ENCODE results near the gene NOL4L. TPM values are rescaled to one million over a fixed set of nuclear protein-coding genes. Genes with fewer than 3 reads are reported as not detected.

NOL4L gene
- total RNA-seq, 1 experiment from 2014 or later, result 1.4 TPM

DNA sequence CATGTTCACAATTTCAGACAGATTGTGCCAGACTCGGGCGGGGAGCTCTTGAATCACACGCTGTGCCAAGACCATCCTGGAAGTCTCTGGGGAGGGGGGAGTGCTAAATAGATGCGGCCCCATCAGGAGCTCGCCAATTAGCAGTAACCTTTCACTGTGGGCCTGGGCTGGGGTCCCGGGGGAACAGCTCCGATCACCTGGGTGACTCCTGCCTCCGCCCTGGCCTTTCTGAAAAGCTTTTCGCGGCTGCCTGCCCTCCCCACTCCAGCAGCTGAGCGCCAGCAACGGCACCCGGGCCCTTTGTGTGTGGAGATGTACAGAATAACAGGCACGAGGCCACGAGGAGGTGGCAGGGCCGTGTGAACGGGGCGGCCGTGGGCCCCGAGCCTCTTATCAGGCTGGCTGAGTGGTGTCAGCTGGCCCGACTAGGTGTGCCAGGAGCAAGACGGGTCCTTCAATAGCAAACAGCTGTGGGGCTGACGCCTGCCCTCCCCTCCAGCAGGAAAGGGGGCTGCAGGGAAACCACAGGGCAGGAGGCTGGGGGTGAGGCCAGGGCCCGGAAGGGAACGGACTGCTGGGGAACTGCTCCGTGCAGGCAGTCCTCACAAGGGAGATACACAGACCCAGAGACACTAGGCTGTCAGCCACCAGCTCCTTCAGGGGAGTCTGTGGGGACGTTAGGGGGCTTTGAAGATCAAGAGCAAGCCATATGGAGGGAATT lies 56.8 kb downstream of the NOL4L start:
- H3K36me3 ChIP-seq (ENCODE audit: insufficient read depth, low read length, poor library complexity, severe bottlenecking), result no peaks in the 10 kb centered on the region
- POLR2A ChIA-PET (ENCODE audit: low non-redundant PET), result no interaction called here

GRCh38 chr20:32527447-32528055 lies 57.6 kb downstream of the NOL4L start:
- CTCF ChIA-PET, result no interaction called here
- DNase-seq (ENCODE audit: low spot score), result no peak
- H3K27me3 ChIP-seq (replicated peaks; ENCODE audit: insufficient read depth, low read depth, low read length, poor library complexity), result no peaks in the 10 kb centered on the region
- no peaks in the 10 kb centered on the region for H3K36me3 ChIP-seq (ENCODE audit: insufficient read depth, low read length, poor library complexity, severe bottlenecking)
- H3K4me1 ChIP-seq (ENCODE audit: insufficient read depth, low read length, poor library complexity, severe bottlenecking), result no peaks in the 10 kb centered on the region
- POLR2A ChIA-PET (ENCODE audit: low non-redundant PET), result no interaction called here
- no peak for TF ChIP-seq EZH2 (IDR thresholded peaks at IDR 0.05; ENCODE audit: borderline replicate concordance, low read depth, low read length, poor library complexity, severe bottlenecking)
- TF ChIP-seq, protein P1, sequence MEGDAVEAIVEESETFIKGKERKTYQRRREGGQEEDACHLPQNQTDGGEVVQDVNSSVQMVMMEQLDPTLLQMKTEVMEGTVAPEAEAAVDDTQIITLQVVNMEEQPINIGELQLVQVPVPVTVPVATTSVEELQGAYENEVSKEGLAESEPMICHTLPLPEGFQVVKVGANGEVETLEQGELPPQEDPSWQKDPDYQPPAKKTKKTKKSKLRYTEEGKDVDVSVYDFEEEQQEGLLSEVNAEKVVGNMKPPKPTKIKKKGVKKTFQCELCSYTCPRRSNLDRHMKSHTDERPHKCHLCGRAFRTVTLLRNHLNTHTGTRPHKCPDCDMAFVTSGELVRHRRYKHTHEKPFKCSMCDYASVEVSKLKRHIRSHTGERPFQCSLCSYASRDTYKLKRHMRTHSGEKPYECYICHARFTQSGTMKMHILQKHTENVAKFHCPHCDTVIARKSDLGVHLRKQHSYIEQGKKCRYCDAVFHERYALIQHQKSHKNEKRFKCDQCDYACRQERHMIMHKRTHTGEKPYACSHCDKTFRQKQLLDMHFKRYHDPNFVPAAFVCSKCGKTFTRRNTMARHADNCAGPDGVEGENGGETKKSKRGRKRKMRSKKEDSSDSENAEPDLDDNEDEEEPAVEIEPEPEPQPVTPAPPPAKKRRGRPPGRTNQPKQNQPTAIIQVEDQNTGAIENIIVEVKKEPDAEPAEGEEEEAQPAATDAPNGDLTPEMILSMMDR (conservative IDR thresholded peaks at IDR 0.05; ENCODE audit: low read depth, low read length), result no peak
- no peak overlapping the region for H3K27ac ChIP-seq (ENCODE audit: low read depth, low read length, poor library complexity, severe bottlenecking)
- BruUV-seq (replicated peaks), result no TSS peak
- H3K4me3 ChIP-seq (ENCODE audit: low read depth, low read length, poor library complexity, severe bottlenecking), result no peak overlapping the region
- no peaks in the 10 kb centered on the region for H3K9me3 ChIP-seq (ENCODE audit: low read depth, low read length, poor library complexity, severe bottlenecking)
- intact Hi-C loops (cut with micrococcal nuclease; ENCODE audit: unreplicated experiment), result no loop called here

More for the DNA sequence above, 56.8 kb downstream of the NOL4L start:
- CTCF ChIA-PET, result no interaction called here
- BruUV-seq (replicated peaks), result no TSS peak
- no peak for DNase-seq (ENCODE audit: low spot score)
- H3K4me3 ChIP-seq (ENCODE audit: low read depth, low read length, poor library complexity, severe bottlenecking), result no peak overlapping the region
- H3K9me3 ChIP-seq (ENCODE audit: low read depth, low read length, poor library complexity, severe bottlenecking), result no peaks in the 10 kb centered on the region
- H3K27me3 ChIP-seq (replicated peaks; ENCODE audit: insufficient read depth, low read depth, low read length, poor library complexity), result no peaks in the 10 kb centered on the region
- no peak for TF ChIP-seq EZH2 (IDR thresholded peaks at IDR 0.05; ENCODE audit: borderline replicate concordance, low read depth, low read length, poor library complexity, severe bottlenecking)
- TF ChIP-seq, protein P1 (conservative IDR thresholded peaks at IDR 0.05; ENCODE audit: low read depth, low read length), result no peak
- no peaks in the 10 kb centered on the region for H3K4me1 ChIP-seq (ENCODE audit: insufficient read depth, low read length, poor library complexity, severe bottlenecking)
- intact Hi-C loops (cut with micrococcal nuclease; ENCODE audit: unreplicated experiment), result no loop called here
- H3K27ac ChIP-seq (ENCODE audit: low read depth, low read length, poor library complexity, severe bottlenecking), result no peak overlapping the region

DNA sequence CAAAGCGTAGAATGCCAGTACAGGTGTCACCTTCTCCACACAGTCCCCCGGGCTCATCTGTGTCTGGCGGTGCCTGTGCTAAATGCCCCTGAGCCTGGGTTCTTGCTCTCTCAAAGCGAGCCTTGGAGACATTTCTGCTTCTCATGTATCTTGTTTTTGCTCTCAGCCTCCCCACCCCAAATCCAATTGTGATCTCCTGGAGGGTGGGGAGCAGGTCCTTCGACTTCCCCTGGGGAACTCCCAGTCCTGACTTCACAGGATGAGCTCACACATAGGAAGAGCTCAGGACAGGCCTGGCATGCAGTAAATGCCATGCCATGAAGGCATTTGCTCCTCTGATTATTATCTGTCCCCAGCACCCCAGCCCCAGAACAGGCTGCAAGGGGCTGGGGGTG lies 58.1 kb downstream of the NOL4L start:
- no peak for TF ChIP-seq EZH2 (IDR thresholded peaks at IDR 0.05; ENCODE audit: borderline replicate concordance, low read depth, low read length, poor library complexity, severe bottlenecking)
- TF ChIP-seq, protein P1 (conservative IDR thresholded peaks at IDR 0.05; ENCODE audit: low read depth, low read length), result no peak
- Histone ChIP-seq H3K4me1 (ENCODE audit: insufficient read depth, low read length, poor library complexity, severe bottlenecking) (no peaks in the 10 kb centered on the region), H3K9me3 (ENCODE audit: low read depth, low read length, poor library complexity, severe bottlenecking) (no peaks in the 10 kb centered on the region), H3K27me3 (replicated peaks; ENCODE audit: insufficient read depth, low read depth, low read length, poor library complexity) (no peaks in the 10 kb centered on the region), H3K36me3 (ENCODE audit: insufficient read depth, low read length, poor library complexity, severe bottlenecking) (no peaks in the 10 kb centered on the region), H3K27ac (ENCODE audit: low read depth, low read length, poor library complexity, severe bottlenecking) (no peak overlapping the region), H3K4me3 (ENCODE audit: low read depth, low read length, poor library complexity, severe bottlenecking) (no peak overlapping the region)
- POLR2A ChIA-PET (ENCODE audit: low non-redundant PET), result no interaction called here
- no TSS peak for BruUV-seq (replicated peaks)
- CTCF ChIA-PET, result no interaction called here
- DNase-seq (ENCODE audit: low spot score), result no peak
- intact Hi-C loops (cut with micrococcal nuclease; ENCODE audit: unreplicated experiment), result no loop called here

Measured in A673 (cell line).